SU-DHL-6 (cell line): Measurements from ENCODE around the gene SEC22A.

Experiments used
- H2AFZ ChIP-seq: fragments of 200-600 bp; sonication (generic); 2 replicates; pipeline ENCODE4 v1.6.1; 2014; ENCODE audit warnings: low read depth, mild to moderate bottlenecking, moderate library complexity, mixed read lengths, antibody characterized with exemption, low read length; ENCODE audit not compliant: severe bottlenecking
- H3F3A ChIP-seq: fragments of 200-600 bp; shearing (Covaris generic); 2 replicates; pipeline ENCODE4 v1.6.0; 2016; ENCODE audit warnings: antibody characterized with exemption, mild to moderate bottlenecking; ENCODE audit not compliant: insufficient read depth
- H3K27ac ChIP-seq: fragments of 200-600 bp; sonication (generic); 2 replicates; pipeline ENCODE4 v1.5.1; 2016; ENCODE audit warnings: low read depth, mild to moderate bottlenecking, low read length, moderate library complexity, mixed read lengths
- H3K27me3 ChIP-seq: fragments of 200-600 bp; sonication (generic), shearing (Covaris generic); 2 replicates; pipeline ENCODE4 v1.6.0; 2014; ENCODE audit warnings: mild to moderate bottlenecking, low read length
- H3K36me3 ChIP-seq: fragments of 200-600 bp; sonication (generic); 2 replicates; pipeline ENCODE4 v1.6.1; 2014; ENCODE audit warnings: mild to moderate bottlenecking, low read length, mixed read lengths
- H3K4me2 ChIP-seq: fragments of 300-600, 200-600 bp; shearing (Covaris generic), sonication (generic); 2 replicates; pipeline ENCODE4 v1.6.0; 2014; ENCODE audit warnings: low read length, low read depth, mild to moderate bottlenecking; ENCODE audit not compliant: poor library complexity, severe bottlenecking
- H3K4me3 ChIP-seq: fragments of 200-600 bp; sonication (generic); 2 replicates; pipeline ENCODE4 v1.5.1; 2014; ENCODE audit warnings: antibody characterized with exemption, low read length, mild to moderate bottlenecking, mixed read lengths; ENCODE audit not compliant: insufficient read depth, poor library complexity, severe bottlenecking
- H3K79me2 ChIP-seq: fragments of 200-600 bp; sonication (generic); 2 replicates; pipeline ENCODE4 v1.6.1; 2014; ENCODE audit warnings: mild to moderate bottlenecking, low read length, moderate library complexity; ENCODE audit not compliant: insufficient read depth
- H3K9ac ChIP-seq: fragments of 200-600 bp; sonication (generic); 2 replicates; pipeline ENCODE4 v1.7.0; 2014; ENCODE audit warnings: mild to moderate bottlenecking, low read length
- H3K9me2 ChIP-seq: fragments of 200-600 bp; sonication (generic); replicated peaks from 2 replicates; pipeline ENCODE4 v1.6.1; 2014; ENCODE audit warnings: low read length; ENCODE audit not compliant: insufficient read depth
- H3K9me3 ChIP-seq: fragments of 200-600 bp; sonication (generic); 2 replicates; pipeline ENCODE4 v1.6.1; 2014; ENCODE audit warnings: low read length, mixed read lengths; ENCODE audit not compliant: insufficient read depth
- H4K20me1 ChIP-seq: fragments of 200-600 bp; sonication (generic); 2 replicates; pipeline ENCODE4 v1.6.1; 2014; ENCODE audit warnings: low read depth, mild to moderate bottlenecking, antibody characterized with exemption, low read length, moderate library complexity, mixed read lengths
- EZH2phosphoT487 ChIP-seq: fragments of 200-600 bp; sonication (generic), shearing (Covaris generic); conservative IDR thresholded peaks from 2 replicates; pipeline ENCODE4 v1.6.1; 2018; ENCODE audit warnings: mild to moderate bottlenecking, antibody characterized with exemption, low read length, moderate library complexity, mixed read lengths
- TF ChIP-seq, protein P1 (sequence below): fragments of 200-600 bp; sonication (generic); IDR thresholded peaks from one replicate; pipeline ENCODE4 v1.5.1; 2017; ENCODE audit warnings: antibody characterized with exemption, mild to moderate bottlenecking, low read length, moderate library complexity; ENCODE audit not compliant: insufficient read depth, poor library complexity, severe bottlenecking

SEC22A gene

GRCh38 chr3:123168122-123168521, 33.6 kb upstream of the SEC22A start:
- H3K4me2 ChIP-seq = no peak overlapping the region
- no peak overlapping the region for H2AFZ ChIP-seq
- no peaks in the 10 kb centered on the region for H3K79me2 ChIP-seq
- no peak overlapping the region for H3K9ac ChIP-seq
- TF ChIP-seq, protein P1, sequence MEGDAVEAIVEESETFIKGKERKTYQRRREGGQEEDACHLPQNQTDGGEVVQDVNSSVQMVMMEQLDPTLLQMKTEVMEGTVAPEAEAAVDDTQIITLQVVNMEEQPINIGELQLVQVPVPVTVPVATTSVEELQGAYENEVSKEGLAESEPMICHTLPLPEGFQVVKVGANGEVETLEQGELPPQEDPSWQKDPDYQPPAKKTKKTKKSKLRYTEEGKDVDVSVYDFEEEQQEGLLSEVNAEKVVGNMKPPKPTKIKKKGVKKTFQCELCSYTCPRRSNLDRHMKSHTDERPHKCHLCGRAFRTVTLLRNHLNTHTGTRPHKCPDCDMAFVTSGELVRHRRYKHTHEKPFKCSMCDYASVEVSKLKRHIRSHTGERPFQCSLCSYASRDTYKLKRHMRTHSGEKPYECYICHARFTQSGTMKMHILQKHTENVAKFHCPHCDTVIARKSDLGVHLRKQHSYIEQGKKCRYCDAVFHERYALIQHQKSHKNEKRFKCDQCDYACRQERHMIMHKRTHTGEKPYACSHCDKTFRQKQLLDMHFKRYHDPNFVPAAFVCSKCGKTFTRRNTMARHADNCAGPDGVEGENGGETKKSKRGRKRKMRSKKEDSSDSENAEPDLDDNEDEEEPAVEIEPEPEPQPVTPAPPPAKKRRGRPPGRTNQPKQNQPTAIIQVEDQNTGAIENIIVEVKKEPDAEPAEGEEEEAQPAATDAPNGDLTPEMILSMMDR = no peak
- TF ChIP-seq EZH2phosphoT487 = no peak
- H3K36me3 ChIP-seq = 0 out of 2 replicates have a peak, but pooled peaks cover 3% of the 10 kb centered on the region
- no peaks in the 10 kb centered on the region for H3F3A ChIP-seq
- H3K9me3 ChIP-seq = no peaks in the 10 kb centered on the region
- H3K4me3 ChIP-seq = no peak overlapping the region
- no peaks in the 10 kb centered on the region for H3K27me3 ChIP-seq
- no peaks in the 10 kb centered on the region for H3K9me2 ChIP-seq
- H4K20me1 ChIP-seq = no peaks in the 10 kb centered on the region
- H3K27ac ChIP-seq = no peak overlapping the region

DNA sequence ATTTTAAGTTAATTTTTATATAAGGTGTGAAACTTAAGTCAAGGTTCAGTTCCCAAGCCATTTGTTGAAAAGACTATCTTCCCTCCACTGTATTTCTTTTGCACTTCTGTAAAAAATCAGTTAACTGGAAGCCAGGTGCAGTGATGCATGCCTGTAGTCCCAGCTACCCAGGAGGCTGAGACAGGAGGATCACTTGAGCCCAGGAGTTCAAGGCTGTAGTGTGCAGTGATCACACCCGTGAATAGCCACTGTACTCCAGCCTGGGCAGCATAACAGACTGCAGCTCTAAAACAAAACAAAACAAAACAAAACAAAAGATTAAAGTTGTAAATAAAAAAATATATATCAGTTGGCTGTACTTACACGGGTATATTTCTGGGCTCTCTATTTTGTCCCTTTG, 33.1 kb upstream of the SEC22A start:
- H2AFZ ChIP-seq = no peak overlapping the region
- H3K27ac ChIP-seq = no peak overlapping the region
- H3K36me3 ChIP-seq = 0 out of 2 replicates have a peak, but pooled peaks cover 3% of the 10 kb centered on the region
- TF ChIP-seq EZH2phosphoT487 = no peak
- TF ChIP-seq, protein P1 = no peak
- H3K9me3 ChIP-seq = no peaks in the 10 kb centered on the region
- H3K9ac ChIP-seq = no peak overlapping the region
- H3F3A ChIP-seq = no peaks in the 10 kb centered on the region
- H3K9me2 ChIP-seq = no peaks in the 10 kb centered on the region
- H4K20me1 ChIP-seq = no peaks in the 10 kb centered on the region
- H3K4me2 ChIP-seq = no peak overlapping the region
- H3K79me2 ChIP-seq = no peaks in the 10 kb centered on the region
- no peak overlapping the region for H3K4me3 ChIP-seq
- no peaks in the 10 kb centered on the region for H3K27me3 ChIP-seq

DNA sequence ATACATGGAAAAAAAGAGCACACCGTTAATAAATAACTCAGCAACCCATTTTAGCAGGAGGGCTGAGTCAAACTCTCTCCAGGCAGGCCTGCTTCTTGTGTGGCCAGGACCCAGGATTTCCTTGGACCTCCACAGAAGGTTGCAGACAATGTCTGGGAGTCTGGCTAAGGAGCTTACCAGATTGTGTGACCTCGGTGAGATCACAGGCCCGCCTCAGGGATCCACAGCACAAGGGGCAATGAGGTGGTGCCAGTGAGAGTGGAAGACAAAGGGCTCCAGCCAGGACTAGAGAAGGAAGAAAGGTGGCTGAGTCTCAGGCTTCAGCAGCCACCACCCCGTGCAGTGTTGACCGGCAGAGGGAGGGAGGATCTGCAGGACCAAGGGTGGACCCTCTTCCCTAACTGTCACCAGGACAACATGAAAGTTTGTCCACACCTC, 32.2 kb upstream of the SEC22A start:
- H3F3A ChIP-seq = no peaks in the 10 kb centered on the region
- H3K9me3 ChIP-seq = no peaks in the 10 kb centered on the region
- no peak overlapping the region for H3K27ac ChIP-seq
- no peak for TF ChIP-seq EZH2phosphoT487
- TF ChIP-seq, protein P1 = no peak
- H3K27me3 ChIP-seq = no peaks in the 10 kb centered on the region
- no peak overlapping the region for H3K9ac ChIP-seq
- no peaks in the 10 kb centered on the region for H3K79me2 ChIP-seq
- no peaks in the 10 kb centered on the region for H3K9me2 ChIP-seq
- H3K4me3 ChIP-seq = no peak overlapping the region
- no peak overlapping the region for H3K4me2 ChIP-seq
- H4K20me1 ChIP-seq = no peaks in the 10 kb centered on the region
- H2AFZ ChIP-seq = no peak overlapping the region
- 0 out of 2 replicates have a peak, but pooled peaks cover 3% of the 10 kb centered on the region for H3K36me3 ChIP-seq

DNA sequence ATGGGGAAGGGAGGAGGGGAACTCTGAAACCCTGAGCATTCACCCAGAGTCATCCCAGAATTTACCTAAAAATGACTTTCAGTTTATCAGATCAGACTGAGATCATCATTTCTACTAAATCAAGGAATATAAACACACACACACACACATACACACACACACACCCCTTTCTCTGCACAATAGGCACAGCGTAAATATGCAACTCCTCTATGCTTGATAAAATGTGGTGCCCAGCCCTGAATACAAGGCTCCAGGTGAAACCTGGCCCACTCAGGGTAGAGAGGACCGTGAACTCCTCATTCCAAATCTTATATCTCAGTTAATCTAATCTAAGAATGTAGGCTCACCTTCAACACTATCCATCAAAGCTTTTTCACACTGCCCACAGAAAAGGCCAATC, 31.8 kb upstream of the SEC22A start:
- Histone ChIP-seq H3K9ac (no peak overlapping the region), H2AFZ (no peak overlapping the region), H3K9me2 (no peaks in the 10 kb centered on the region), H3K79me2 (no peaks in the 10 kb centered on the region), H4K20me1 (no peaks in the 10 kb centered on the region), H3K4me2 (no peak overlapping the region), H3K27ac (no peak overlapping the region), H3K9me3 (no peaks in the 10 kb centered on the region), H3F3A (no peaks in the 10 kb centered on the region), H3K36me3 (0 out of 2 replicates have a peak, but pooled peaks cover 3% of the 10 kb centered on the region), H3K4me3 (no peak overlapping the region), H3K27me3 (no peaks in the 10 kb centered on the region)
- TF ChIP-seq, protein P1 = no peak
